MCF 10A (cell line): ENCODE measurements around the gene LTV1. TPM values are rescaled to one million over a fixed set of nuclear protein-coding genes. Genes with fewer than 3 reads are reported as not detected.
A peak's percentile ranks its signal among the peaks of the same experiment; 100 is the strongest.

Source experiments
- BruUV-seq: library from RNA; stranded (reverse); fragments of 400-500 nt; replicated peaks from 2 replicates; lab custom pipeline; 2021; lab: Mats Ljungman, UMichigan
- CTCF ChIA-PET: fragments of 300-600 bp; sonication (Branson Sonifier 250); formaldehyde crosslinking; extraction: SDS; loops from one replicate; lab custom pipeline; 2021; ENCODE audit warnings: antibody characterized with exemption, inconsistent platforms; lab: Yijun Ruan, JAX
- POLR2A ChIA-PET: fragments of 300-600, 350-650 bp; sonication (Branson Sonifier 250); formaldehyde crosslinking; extraction: SDS; loops from one replicate; lab custom pipeline; 2020; ENCODE audit warnings: antibody characterized with exemption, inconsistent platforms; lab: Yijun Ruan, JAX
- DNase-seq: peaks from one replicate; pipeline ENCODE4 v3.0.0-alpha.2; 2018; ENCODE audit not compliant: unreplicated experiment
- H3K27ac Mint-ChIP-seq: one replicate; pipeline ENCODE4 v1.8.0; 2022; ENCODE audit warnings: mild to moderate bottlenecking, low read depth, mixed read lengths; ENCODE audit not compliant: unreplicated experiment
- H3K27me3 Mint-ChIP-seq: one replicate; pipeline ENCODE4 v1.8.0; 2022; ENCODE audit warnings: mixed read lengths; ENCODE audit not compliant: insufficient read depth, unreplicated experiment
- H3K36me3 Mint-ChIP-seq: one replicate; pipeline ENCODE4 v1.8.0; 2022; ENCODE audit warnings: mild to moderate bottlenecking, moderate library complexity, mixed read lengths; ENCODE audit not compliant: insufficient read depth, unreplicated experiment
- H3K4me1 Mint-ChIP-seq: one replicate; pipeline ENCODE4 v1.8.0; 2022; ENCODE audit warnings: mixed read lengths; ENCODE audit not compliant: insufficient read depth, unreplicated experiment
- H3K4me3 Mint-ChIP-seq: one replicate; pipeline ENCODE4 v1.8.0; 2022; ENCODE audit warnings: mild to moderate bottlenecking, moderate library complexity, mixed read lengths; ENCODE audit not compliant: unreplicated experiment
- H3K9me3 Mint-ChIP-seq: one replicate; pipeline ENCODE4 v1.8.0; 2022; ENCODE audit warnings: mixed read lengths; ENCODE audit not compliant: unreplicated experiment
- intact Hi-C: fragments of 100-400 bp; cut with micrococcal nuclease; formaldehyde crosslinking; loops from 2 replicates; pipeline ENCODE4 v1.14.1; 2022
- total RNA-seq: library from RNA; stranded (reverse); gene quantifications from 2 replicates; pipeline ENCODE4 v1.2.3, GENCODE V29; 2022
- TF ChIP-seq, protein P1 (sequence below): fragments of 200-600 bp; IDR thresholded peaks from one replicate; pipeline ENCODE4 v1.8.0; 2022; ENCODE audit warnings: antibody characterized with exemption, mild to moderate bottlenecking; ENCODE audit not compliant: unreplicated experiment

Gene LTV1
- total RNA-seq, 1 experiment from 2014 or later = 47.4 TPM

DNA sequence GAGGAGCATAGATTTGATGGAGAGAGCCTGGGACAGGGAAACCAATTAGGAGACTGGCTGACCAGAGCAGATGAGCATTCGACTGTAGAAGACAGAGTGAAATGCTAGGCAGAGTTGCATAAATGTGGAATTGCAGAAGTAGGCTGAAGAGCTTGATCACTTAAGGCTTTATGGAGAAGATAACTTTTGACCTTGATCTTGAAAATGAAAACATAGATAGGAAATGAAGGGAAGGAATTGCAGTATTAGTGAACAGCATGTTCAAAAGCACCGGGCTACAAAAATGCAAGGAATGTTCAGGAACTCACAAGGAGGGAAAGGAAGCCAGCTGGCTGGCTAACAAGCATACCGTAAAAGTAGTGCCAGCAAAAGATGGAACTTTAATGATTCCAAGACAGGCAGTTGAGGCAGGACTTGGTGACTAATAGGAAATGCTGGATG lies 20.5 kb upstream of the LTV1 start:
- Mint-ChIP-seq H3K4me3 (no peak overlapping the region), H3K9me3 (no peaks in the 10 kb centered on the region), H3K27ac (no peak overlapping the region), H3K27me3 (no peaks in the 10 kb centered on the region), H3K36me3 (peaks cover 5% of the 10 kb centered on the region), H3K4me1 (peaks cover 17% of the 10 kb centered on the region)
- DNase-seq = no peak
- ChIA-PET POLR2A (interaction anchor here (0.6 kb wide), 1 partner anchor 88 kb away, joined by 4 read pairs; no protein-coding TSS in a partner anchor), CTCF (no interaction called here)
- no TSS peak for BruUV-seq
- intact Hi-C loops = no loop called here
- TF ChIP-seq, protein P1, sequence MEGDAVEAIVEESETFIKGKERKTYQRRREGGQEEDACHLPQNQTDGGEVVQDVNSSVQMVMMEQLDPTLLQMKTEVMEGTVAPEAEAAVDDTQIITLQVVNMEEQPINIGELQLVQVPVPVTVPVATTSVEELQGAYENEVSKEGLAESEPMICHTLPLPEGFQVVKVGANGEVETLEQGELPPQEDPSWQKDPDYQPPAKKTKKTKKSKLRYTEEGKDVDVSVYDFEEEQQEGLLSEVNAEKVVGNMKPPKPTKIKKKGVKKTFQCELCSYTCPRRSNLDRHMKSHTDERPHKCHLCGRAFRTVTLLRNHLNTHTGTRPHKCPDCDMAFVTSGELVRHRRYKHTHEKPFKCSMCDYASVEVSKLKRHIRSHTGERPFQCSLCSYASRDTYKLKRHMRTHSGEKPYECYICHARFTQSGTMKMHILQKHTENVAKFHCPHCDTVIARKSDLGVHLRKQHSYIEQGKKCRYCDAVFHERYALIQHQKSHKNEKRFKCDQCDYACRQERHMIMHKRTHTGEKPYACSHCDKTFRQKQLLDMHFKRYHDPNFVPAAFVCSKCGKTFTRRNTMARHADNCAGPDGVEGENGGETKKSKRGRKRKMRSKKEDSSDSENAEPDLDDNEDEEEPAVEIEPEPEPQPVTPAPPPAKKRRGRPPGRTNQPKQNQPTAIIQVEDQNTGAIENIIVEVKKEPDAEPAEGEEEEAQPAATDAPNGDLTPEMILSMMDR = no peak

DNA sequence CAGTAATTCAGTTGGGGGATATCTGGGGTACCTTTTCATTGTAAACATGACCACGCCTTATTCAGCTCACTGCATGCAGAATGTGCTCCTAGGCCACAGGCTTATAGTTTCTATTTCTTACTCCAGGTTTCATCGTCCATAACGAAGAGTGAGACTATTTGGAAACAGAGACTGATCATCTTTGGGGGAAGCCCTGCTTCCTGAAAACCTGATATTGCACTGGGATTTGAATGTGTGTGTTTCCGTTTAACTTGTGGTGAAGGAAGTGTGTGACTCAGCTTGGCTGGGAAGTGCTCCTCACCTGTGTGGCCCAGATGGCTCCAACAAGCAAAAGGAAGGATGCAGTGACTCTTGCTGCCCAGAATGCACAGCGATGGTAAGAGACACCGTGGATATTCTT lies 19.6 kb upstream of the LTV1 start:
- TF ChIP-seq, protein P1 = no peak
- ChIA-PET CTCF (interaction anchor here (0.6 to 0.7 kb wide), 3 partner anchors 109 to 262 kb away, joined by 3 to 5 read pairs (median 4); no protein-coding TSS in a partner anchor), POLR2A (interaction anchor here (0.6 kb wide), 1 partner anchor 1711 kb away, joined by 3 read pairs; no protein-coding TSS in a partner anchor)
- DNase-seq = peak; percentile 53
- Mint-ChIP-seq H3K4me1 (peaks cover 17% of the 10 kb centered on the region), H3K27me3 (no peaks in the 10 kb centered on the region), H3K36me3 (peaks cover 14% of the 10 kb centered on the region), H3K27ac (no peak overlapping the region), H3K4me3 (no peak overlapping the region), H3K9me3 (no peaks in the 10 kb centered on the region)
- no TSS peak for BruUV-seq
- intact Hi-C loops = no loop called here

DNA sequence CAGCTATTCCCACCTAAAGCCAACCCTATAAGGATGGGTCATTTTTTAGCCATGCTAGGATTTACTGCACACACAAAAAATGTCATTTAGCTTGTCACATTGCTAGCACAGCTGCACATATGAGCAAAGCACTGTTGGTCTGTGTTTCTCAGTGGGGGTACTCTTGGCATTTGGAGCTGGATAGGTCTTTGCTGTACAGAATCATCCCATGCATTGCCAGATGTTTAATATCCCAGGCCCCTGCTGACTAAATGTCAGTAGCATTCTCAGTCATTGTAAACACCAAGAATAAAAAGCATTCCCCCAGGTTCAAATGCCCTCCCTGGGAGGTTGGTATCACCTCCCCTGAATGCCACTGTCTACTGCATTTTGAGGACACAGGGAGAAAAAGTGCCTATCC lies 14.6 kb upstream of the LTV1 start:
- ChIA-PET POLR2A (no interaction called here), CTCF (interaction anchor here (0.6 kb wide), 1 partner anchor 185 kb away, joined by 3 read pairs; no protein-coding TSS in a partner anchor)
- Mint-ChIP-seq H3K9me3 (no peaks in the 10 kb centered on the region), H3K27me3 (no peaks in the 10 kb centered on the region), H3K4me1 (peaks cover 5% of the 10 kb centered on the region), H3K27ac (no peak overlapping the region), H3K4me3 (no peak overlapping the region), H3K36me3 (peaks cover 16% of the 10 kb centered on the region)
- TF ChIP-seq, protein P1 = no peak
- intact Hi-C loops = no loop called here
- BruUV-seq = no TSS peak
- DNase-seq = no peak

DNA sequence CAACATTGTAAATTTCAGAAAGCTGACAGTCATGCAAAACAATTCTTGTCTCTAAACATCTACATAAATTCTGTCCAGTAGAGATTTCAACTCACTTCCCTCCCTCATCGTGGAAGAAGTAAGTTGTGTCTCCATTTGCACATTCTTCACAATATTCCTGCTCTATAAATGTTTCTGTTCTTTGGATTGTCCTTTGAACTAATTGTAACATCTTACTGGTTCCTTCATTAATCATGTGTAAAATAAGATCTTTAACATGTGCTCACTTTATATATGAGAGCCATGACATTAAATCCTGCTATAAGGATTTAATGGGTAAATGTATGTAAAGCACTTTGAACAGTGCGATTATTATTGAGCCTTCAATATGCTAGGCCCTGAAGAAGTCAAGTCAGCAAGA lies 7.0 kb upstream of the LTV1 start:
- Mint-ChIP-seq H3K36me3 (no peaks in the 10 kb centered on the region), H3K4me1 (no peaks in the 10 kb centered on the region), H3K4me3 (no peak overlapping the region), H3K27me3 (no peaks in the 10 kb centered on the region), H3K27ac (no peak overlapping the region), H3K9me3 (no peaks in the 10 kb centered on the region)
- no TSS peak for BruUV-seq
- ChIA-PET CTCF (interaction anchor here (1.1 kb wide), 1 partner anchor 177 kb away, joined by 3 read pairs; no protein-coding TSS in a partner anchor), POLR2A (no interaction called here)
- intact Hi-C loops = no loop called here
- DNase-seq = no peak
- TF ChIP-seq, protein P1 = no peak
